Fibroblast of lung (primary cell): ENCODE data around the gene SLC27A5.

Source experiments
- EZH2 ChIP-seq: IDR thresholded peaks from 2 replicates; pipeline ENCODE4 v1.5.1; 2012; ENCODE audit warnings: low read length, control low read depth, mild to moderate bottlenecking; ENCODE audit errors: missing control alignments
- TF ChIP-seq, protein P1 (sequence below), 2 donors: IDR thresholded peaks in 1 of 2; conservative IDR thresholded peaks in 1 of 2; 1 replicate in 1 of 2; 2 replicates in 1 of 2; pipeline ENCODE4 v1.5.1; 2011 to 2012; ENCODE audit warnings: low read length in 2 of 2, control low read depth in 1 of 2, inconsistent platforms in 1 of 2, low read depth in 1 of 2, mild to moderate bottlenecking in 1 of 2

GRCh38 chr19:58500242-58500641, 11.6 kb downstream of the SLC27A5 start:
- TF ChIP-seq, protein P1, sequence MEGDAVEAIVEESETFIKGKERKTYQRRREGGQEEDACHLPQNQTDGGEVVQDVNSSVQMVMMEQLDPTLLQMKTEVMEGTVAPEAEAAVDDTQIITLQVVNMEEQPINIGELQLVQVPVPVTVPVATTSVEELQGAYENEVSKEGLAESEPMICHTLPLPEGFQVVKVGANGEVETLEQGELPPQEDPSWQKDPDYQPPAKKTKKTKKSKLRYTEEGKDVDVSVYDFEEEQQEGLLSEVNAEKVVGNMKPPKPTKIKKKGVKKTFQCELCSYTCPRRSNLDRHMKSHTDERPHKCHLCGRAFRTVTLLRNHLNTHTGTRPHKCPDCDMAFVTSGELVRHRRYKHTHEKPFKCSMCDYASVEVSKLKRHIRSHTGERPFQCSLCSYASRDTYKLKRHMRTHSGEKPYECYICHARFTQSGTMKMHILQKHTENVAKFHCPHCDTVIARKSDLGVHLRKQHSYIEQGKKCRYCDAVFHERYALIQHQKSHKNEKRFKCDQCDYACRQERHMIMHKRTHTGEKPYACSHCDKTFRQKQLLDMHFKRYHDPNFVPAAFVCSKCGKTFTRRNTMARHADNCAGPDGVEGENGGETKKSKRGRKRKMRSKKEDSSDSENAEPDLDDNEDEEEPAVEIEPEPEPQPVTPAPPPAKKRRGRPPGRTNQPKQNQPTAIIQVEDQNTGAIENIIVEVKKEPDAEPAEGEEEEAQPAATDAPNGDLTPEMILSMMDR (conservative IDR thresholded peaks at IDR 0.05 in 1 of 2, IDR thresholded peaks at IDR 0.05 in 1 of 2; ENCODE audit: low read depth in 1 of 2, low read length in 2 of 2): no peak
- TF ChIP-seq EZH2: no peak
